D721Med (cell line): ENCODE measurements around the gene KIAA0232.

Experiments used
- DNase-seq: peaks from one replicate; pipeline ENCODE4 v3.0.0; 2011; ENCODE audit warnings: low spot score; ENCODE audit not compliant: insufficient read length
- FAIRE-seq: peaks from 2 replicates; lab custom pipeline; 2011; peaks lifted over from hg19 to GRCh38; lab: Jason Lieb, UNC
- CTCF ChIP-seq: IDR thresholded peaks from 2 replicates; pipeline ENCODE4 v1.5.1; 2012; ENCODE audit warnings: mild to moderate bottlenecking, control low read depth; ENCODE audit not compliant: insufficient read depth; ENCODE audit errors: missing control alignments

Gene KIAA0232

GRCh38 chr4:6894528-6895498 lies 112.3 kb downstream of the KIAA0232 start:
- DNase-seq = no peak
- no peak for FAIRE-seq
- TF ChIP-seq CTCF = no peak

- DNase-seq (no peak), FAIRE-seq (no peak)
- TF ChIP-seq CTCF = no peak
These were observed 113.5 kb downstream of the KIAA0232 start for GRCh38 chr4:6896035-6896434.

- no peak for FAIRE-seq
- no peak for TF ChIP-seq CTCF
- DNase-seq = no peak
These were observed 116.2 kb downstream of the KIAA0232 start for GRCh38 chr4:6898763-6899162.

- TF ChIP-seq CTCF = no peak
- FAIRE-seq (no peak), DNase-seq (no peak)
These were observed 117.8 kb downstream of the KIAA0232 start for GRCh38 chr4:6900181-6900812.

GRCh38 chr4:6900956-6901355 lies 118.4 kb downstream of the KIAA0232 start:
- no peak for TF ChIP-seq CTCF
- DNase-seq (no peak), FAIRE-seq (no peak)

GRCh38 chr4:6901669-6902317 lies 119.3 kb downstream of the KIAA0232 start:
- FAIRE-seq = no peak
- no peak for DNase-seq
- TF ChIP-seq CTCF = no peak
